Memory B cell (primary cell): Measurements from ENCODE around the gene HNRNPLL.
A peak's percentile ranks its signal among the peaks of the same experiment; 100 is the strongest.
"Not testable (repeated sequence)": the region's sequence is repeated elsewhere in the genome, so short reads cannot be mapped to it uniquely, and the experiment has no call there.

ENCODE experiments used
- ATAC-seq: fragments of 150-1000 bp; cut with Tn5 transposase; 2 replicates; pipeline ENCODE4 v1.10.0; 2021; ENCODE audit warnings: low read depth, mild to moderate bottlenecking, moderate library complexity
- DNase-seq, 2 donors: peaks; one replicate each; pipeline ENCODE4 v3.0.0; 2022; ENCODE audit warnings: low spot score in 2 of 2
- H3K27ac Mint-ChIP-seq: one replicate; pipeline ENCODE4 v1.8.0; 2022; ENCODE audit warnings: mild to moderate bottlenecking, moderate library complexity, mixed read lengths
- H3K27me3 Mint-ChIP-seq: one replicate; pipeline ENCODE4 v1.8.0; 2022; ENCODE audit warnings: mixed read lengths
- H3K36me3 Mint-ChIP-seq: one replicate; pipeline ENCODE4 v1.8.0; 2022; ENCODE audit warnings: mild to moderate bottlenecking, mixed read lengths
- H3K4me1 Mint-ChIP-seq: one replicate; pipeline ENCODE4 v1.8.0; 2022; ENCODE audit warnings: mixed read lengths
- H3K4me3 Mint-ChIP-seq: one replicate; pipeline ENCODE4 v1.8.0; 2022; ENCODE audit warnings: mild to moderate bottlenecking, moderate library complexity, mixed read lengths
- H3K9me3 Mint-ChIP-seq: one replicate; pipeline ENCODE4 v1.8.0; 2022; ENCODE audit warnings: mixed read lengths

HNRNPLL gene

GRCh38 chr2:38609246-38609645 is 6.5 kb upstream of the HNRNPLL start:
- not testable (repeated sequence) for H3K4me3 Mint-ChIP-seq, H3K9me3 Mint-ChIP-seq, H3K27ac Mint-ChIP-seq

GRCh38 chr2:38608755-38609154 is 6.0 kb upstream of the HNRNPLL start:
- ATAC-seq: no peak
- peaks cover 28% of the 10 kb centered on the region for H3K27me3 Mint-ChIP-seq
- peaks cover 4% of the 10 kb centered on the region for H3K9me3 Mint-ChIP-seq
- H3K4me3 Mint-ChIP-seq: no peak overlapping the region
- H3K36me3 Mint-ChIP-seq: peaks cover 4% of the 10 kb centered on the region
- H3K4me1 Mint-ChIP-seq: peaks cover 9% of the 10 kb centered on the region
- H3K27ac Mint-ChIP-seq: no peak overlapping the region
- DNase-seq: no peak

More at GRCh38 chr2:38609246-38609645, 6.5 kb upstream of the HNRNPLL start:
- not testable (repeated sequence) for DNase-seq, ATAC-seq, H3K36me3 Mint-ChIP-seq, H3K4me1 Mint-ChIP-seq
- H3K27me3 Mint-ChIP-seq: peaks cover 28% of the 10 kb centered on the region

- Mint-ChIP-seq H3K36me3 (peaks cover 4% of the 10 kb centered on the region), H3K27ac (no peak overlapping the region), H3K4me1 (peaks cover 12% of the 10 kb centered on the region), H3K9me3 (peaks cover 4% of the 10 kb centered on the region), H3K27me3 (peaks cover 18% of the 10 kb centered on the region), H3K4me3 (no peak overlapping the region)
- ATAC-seq (no peak), DNase-seq (no peak)
Observed at GRCh38 chr2:38605298-38605830, 2.6 kb upstream of the HNRNPLL start.

- peak overlapping the region; percentile 78 for H3K4me3 Mint-ChIP-seq
- peaks cover 10% of the 10 kb centered on the region for H3K4me1 Mint-ChIP-seq
- H3K27ac Mint-ChIP-seq: peak overlapping the region; percentile 38
- ATAC-seq (peak; percentile 70), DNase-seq (peak; percentile 49 to 50)
- peaks cover 12% of the 10 kb centered on the region for H3K27me3 Mint-ChIP-seq
- H3K9me3 Mint-ChIP-seq: no peaks in the 10 kb centered on the region
- no peaks in the 10 kb centered on the region for H3K36me3 Mint-ChIP-seq
Observed at GRCh38 chr2:38603402-38604290, 918 bp upstream of the HNRNPLL start.

DNA sequence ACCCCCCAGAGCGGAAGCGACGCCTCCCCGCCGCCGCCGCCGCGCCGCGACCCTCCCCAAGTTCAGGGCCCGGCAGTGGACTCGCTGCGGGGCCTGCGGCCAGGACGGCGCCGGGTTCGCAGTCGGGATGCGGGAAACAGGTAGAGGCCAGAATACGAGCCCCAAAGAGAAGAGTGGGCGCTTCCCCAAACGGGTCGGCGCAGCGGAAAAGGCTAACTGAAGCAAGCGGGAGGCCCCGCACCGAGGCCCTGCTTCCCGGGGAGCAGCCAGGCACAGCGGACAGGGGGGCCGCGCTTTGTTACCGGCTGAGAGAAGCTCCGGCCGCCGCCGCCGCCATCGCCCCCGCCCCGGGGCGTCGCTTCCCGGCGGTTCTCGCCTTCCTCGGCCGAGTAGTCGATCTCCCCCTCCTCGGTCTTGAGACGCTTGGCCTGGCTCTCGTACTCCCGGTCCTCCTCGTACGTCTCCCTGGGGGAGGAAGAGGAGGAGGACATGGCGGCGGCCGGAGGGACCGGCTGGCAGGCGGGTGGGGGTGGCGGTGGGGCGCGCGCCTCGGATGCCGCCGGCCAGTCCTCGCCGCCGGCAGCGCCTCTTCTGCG is 494 bp downstream of the HNRNPLL start:
- Mint-ChIP-seq H3K4me3 (peak overlapping the region; percentile 78), H3K9me3 (no peaks in the 10 kb centered on the region), H3K36me3 (no peaks in the 10 kb centered on the region), H3K27ac (no peak overlapping the region), H3K4me1 (peaks cover 7% of the 10 kb centered on the region), H3K27me3 (peaks cover 12% of the 10 kb centered on the region)
- peak; percentile 25 to 48 for DNase-seq
- no peak for ATAC-seq

DNA sequence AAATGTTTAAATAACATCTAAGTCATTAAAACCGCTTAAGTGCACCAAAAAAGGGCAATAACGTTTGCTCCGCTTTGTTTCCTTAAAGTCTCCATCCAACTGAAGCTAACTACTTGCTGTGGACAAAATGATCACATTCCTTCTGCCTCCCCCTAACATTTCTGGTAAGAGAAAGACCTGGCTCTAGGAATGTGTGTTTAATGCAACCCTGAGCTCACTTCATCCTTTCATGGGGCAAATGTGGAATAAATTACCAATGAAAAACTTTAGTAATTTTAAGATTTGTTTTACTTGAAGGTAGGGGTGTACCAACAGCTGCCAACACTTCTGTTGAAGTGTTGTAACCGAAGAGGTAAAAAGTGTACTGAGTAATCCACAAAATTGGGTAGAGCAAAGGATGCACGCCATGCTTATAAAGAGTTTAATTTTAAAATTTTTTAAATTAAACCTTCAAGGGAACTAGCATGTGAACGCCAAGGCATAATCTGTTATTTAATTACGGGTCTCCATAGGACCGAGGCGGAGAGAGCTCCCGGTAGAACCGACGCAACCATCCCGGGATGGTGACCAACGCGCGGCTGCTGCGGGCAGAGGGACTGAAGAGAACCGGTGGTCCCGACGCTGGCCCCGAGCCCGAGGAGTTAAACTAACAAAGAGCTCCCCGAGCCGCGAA is 1.1 kb downstream of the HNRNPLL start:
- Mint-ChIP-seq H3K27ac (no peak overlapping the region), H3K9me3 (no peaks in the 10 kb centered on the region), H3K4me3 (peak overlapping the region; percentile 78), H3K36me3 (no peaks in the 10 kb centered on the region), H3K4me1 (peaks cover 7% of the 10 kb centered on the region), H3K27me3 (peaks cover 12% of the 10 kb centered on the region)
- ATAC-seq: no peak
- no peak for DNase-seq

- Mint-ChIP-seq H3K9me3 (peaks cover under 1% of the 10 kb centered on the region), H3K27me3 (peaks cover 13% of the 10 kb centered on the region), H3K27ac (no peak overlapping the region), H3K4me3 (peak overlapping the region; percentile 47), H3K4me1 (peaks cover 8% of the 10 kb centered on the region), H3K36me3 (no peaks in the 10 kb centered on the region)
- DNase-seq (no peak), ATAC-seq (no peak)
Observed at GRCh38 chr2:38600921-38601455, 1.7 kb downstream of the HNRNPLL start.

DNA sequence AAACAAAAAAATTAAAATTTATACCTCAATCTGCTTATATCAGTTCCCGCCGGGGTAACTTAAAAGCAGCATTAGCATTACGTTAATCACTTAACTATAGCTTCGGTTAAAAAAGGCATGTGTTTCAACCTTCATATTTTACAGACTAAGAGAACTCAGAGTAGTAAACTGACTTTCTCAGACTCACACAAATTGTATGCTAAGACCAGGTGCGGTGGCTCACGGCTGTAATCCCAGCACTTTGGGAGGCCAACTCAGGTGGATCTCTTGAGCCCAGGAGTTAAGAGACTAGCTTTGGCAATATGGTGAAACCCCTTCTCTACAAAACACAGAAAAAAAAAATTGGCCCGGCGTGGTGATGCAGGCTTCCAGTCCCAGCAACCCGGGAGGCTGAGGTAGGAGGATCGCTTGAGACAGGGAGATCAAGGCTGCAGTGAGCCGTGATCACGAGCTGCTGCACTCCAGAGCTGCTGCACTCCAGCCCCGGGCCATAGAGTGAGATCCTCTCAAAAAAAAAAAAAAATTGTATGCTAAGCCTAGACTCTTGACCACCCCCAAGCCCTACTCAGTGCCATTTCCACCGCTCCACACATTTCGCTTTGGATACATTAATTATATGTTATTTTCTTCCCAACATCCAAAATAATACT is 2.4 kb downstream of the HNRNPLL start:
- H3K9me3 Mint-ChIP-seq: peaks cover 1% of the 10 kb centered on the region
- no peaks in the 10 kb centered on the region for H3K36me3 Mint-ChIP-seq
- no peak for DNase-seq
- peaks cover 11% of the 10 kb centered on the region for H3K27me3 Mint-ChIP-seq
- H3K4me3 Mint-ChIP-seq: no peak overlapping the region
- no peak overlapping the region for H3K27ac Mint-ChIP-seq
- peaks cover 9% of the 10 kb centered on the region for H3K4me1 Mint-ChIP-seq
- ATAC-seq: no peak

DNA sequence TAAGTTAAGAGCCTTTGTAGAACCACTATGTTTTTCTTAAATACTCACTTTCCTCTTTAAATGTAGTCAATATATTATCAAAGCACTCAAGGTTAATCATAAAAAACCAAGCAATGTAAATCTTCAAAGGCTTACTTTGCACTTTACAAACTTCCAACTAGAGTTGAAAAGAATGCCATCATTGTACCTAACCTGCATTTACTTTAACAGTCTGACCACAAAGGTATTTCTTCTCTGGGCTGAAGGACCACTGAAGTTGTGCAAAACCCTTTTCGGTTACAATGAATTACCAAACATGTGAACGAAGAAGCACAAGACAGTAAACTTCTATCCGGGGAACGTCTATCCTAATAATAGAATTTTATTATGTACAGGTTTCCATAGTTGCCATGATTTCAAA is 3.0 kb downstream of the HNRNPLL start:
- no peaks in the 10 kb centered on the region for H3K36me3 Mint-ChIP-seq
- H3K27me3 Mint-ChIP-seq: peaks cover 8% of the 10 kb centered on the region
- H3K4me3 Mint-ChIP-seq: no peak overlapping the region
- peaks cover 1% of the 10 kb centered on the region for H3K9me3 Mint-ChIP-seq
- peaks cover 9% of the 10 kb centered on the region for H3K4me1 Mint-ChIP-seq
- no peak overlapping the region for H3K27ac Mint-ChIP-seq
- no peak for ATAC-seq
- DNase-seq: no peak

GRCh38 chr2:38598991-38599295 is 3.8 kb downstream of the HNRNPLL start:
- no peak for DNase-seq
- ATAC-seq: no peak
- peaks cover 7% of the 10 kb centered on the region for H3K4me1 Mint-ChIP-seq
- no peak overlapping the region for H3K4me3 Mint-ChIP-seq
- H3K27me3 Mint-ChIP-seq: peaks cover 5% of the 10 kb centered on the region
- H3K9me3 Mint-ChIP-seq: peaks cover 1% of the 10 kb centered on the region
- no peak overlapping the region for H3K27ac Mint-ChIP-seq
- H3K36me3 Mint-ChIP-seq: no peaks in the 10 kb centered on the region

- DNase-seq (no peak), ATAC-seq (no peak)
- H3K36me3 Mint-ChIP-seq: no peaks in the 10 kb centered on the region
- peaks cover 3% of the 10 kb centered on the region for H3K4me1 Mint-ChIP-seq
- peaks cover 3% of the 10 kb centered on the region for H3K27me3 Mint-ChIP-seq
- H3K27ac Mint-ChIP-seq: no peak overlapping the region
- H3K9me3 Mint-ChIP-seq: peaks cover 1% of the 10 kb centered on the region
- no peak overlapping the region for H3K4me3 Mint-ChIP-seq
Observed at GRCh38 chr2:38598200-38598990, 4.3 kb downstream of the HNRNPLL start.

DNA sequence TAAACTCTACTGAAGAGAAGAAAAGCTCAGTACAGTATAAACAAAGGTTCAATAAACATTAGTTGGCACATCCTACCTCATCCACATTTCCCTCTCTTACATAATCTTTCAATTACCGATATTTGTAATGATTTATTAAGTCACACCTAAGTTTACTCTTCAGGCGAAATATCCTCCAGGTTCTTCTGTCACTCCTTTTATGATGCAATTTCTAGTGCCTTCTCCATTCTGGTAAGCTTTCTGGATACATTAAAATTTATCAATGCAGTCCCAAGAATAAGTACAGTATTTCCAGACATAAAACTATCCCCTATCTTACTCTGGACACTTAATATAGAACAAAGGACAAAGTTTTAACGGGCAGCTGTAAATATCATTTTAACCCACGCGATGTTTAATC is 5.6 kb downstream of the HNRNPLL start:
- H3K9me3 Mint-ChIP-seq: peaks cover 1% of the 10 kb centered on the region
- no peak overlapping the region for H3K4me3 Mint-ChIP-seq
- peaks cover 6% of the 10 kb centered on the region for H3K27me3 Mint-ChIP-seq
- no peak overlapping the region for H3K27ac Mint-ChIP-seq
- DNase-seq (no peak), ATAC-seq (no peak)
- peaks cover 3% of the 10 kb centered on the region for H3K4me1 Mint-ChIP-seq
- H3K36me3 Mint-ChIP-seq: no peaks in the 10 kb centered on the region

GRCh38 chr2:38596229-38596628 is 6.5 kb downstream of the HNRNPLL start:
- H3K36me3 Mint-ChIP-seq: no peaks in the 10 kb centered on the region
- DNase-seq (no peak), ATAC-seq (no peak)
- peaks cover 3% of the 10 kb centered on the region for H3K4me1 Mint-ChIP-seq
- no peak overlapping the region for H3K4me3 Mint-ChIP-seq
- H3K27ac Mint-ChIP-seq: no peak overlapping the region
- peaks cover 1% of the 10 kb centered on the region for H3K9me3 Mint-ChIP-seq
- peaks cover 6% of the 10 kb centered on the region for H3K27me3 Mint-ChIP-seq
